NCI-H146 treated with DMSO at 0.1 percent for 48 hours (cell line): ENCODE data around the gene FAM120AOS.

Experiments
- DNase-seq: peaks from one replicate; lab custom pipeline; 2025; ENCODE audit not compliant: unreplicated experiment; lab: John Stamatoyannopoulos, UW

Gene FAM120AOS

DNA sequence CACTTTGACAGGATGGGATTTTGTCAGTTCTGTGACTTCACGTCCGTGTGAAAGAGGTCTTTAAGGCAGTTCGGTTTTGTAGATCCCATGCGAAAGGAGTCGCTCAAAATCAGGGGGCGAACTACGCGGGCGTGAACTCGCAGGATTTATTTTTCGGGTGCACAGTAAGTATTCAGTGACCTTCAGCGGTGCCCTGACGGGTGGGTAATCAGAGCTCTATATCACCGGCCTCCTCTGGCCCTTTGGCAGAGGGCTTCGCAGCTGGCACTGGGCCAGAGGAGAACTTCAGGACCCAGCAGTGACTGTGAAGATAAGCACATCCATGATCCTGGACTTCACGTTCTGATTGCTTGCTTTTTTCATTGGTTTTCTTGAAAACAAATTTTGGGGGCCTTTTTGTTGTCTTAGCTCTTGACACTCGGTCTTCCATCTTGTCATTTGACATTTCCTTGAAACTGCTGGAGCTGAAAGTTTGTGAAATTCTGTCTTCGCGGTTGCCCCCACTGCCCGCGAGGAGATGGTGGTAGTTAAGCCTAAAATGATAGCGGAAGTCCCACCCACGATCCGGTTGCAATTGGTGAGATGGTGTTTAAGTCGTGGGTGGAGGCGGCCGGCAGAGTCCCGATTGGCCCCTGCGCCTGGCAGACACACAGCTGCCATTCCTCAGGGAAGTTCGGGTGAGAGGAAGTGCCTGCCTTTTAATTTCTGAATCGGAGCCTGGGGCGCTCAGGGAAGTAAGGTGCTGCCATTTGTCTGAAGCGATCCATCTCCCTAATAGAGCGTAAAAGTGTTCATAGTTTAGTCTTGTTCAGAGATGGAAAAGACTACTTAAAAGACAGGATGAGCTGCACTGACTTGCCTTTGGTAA, at the start of gene FAM120AOS:
Gene FAM120AOS (minus strand): TSS at position 535 of the 868 bp plus-strand sequence. CDS start 872 bp downstream, outside the sequence.
- peak; percentile 83 for DNase-seq

DNA sequence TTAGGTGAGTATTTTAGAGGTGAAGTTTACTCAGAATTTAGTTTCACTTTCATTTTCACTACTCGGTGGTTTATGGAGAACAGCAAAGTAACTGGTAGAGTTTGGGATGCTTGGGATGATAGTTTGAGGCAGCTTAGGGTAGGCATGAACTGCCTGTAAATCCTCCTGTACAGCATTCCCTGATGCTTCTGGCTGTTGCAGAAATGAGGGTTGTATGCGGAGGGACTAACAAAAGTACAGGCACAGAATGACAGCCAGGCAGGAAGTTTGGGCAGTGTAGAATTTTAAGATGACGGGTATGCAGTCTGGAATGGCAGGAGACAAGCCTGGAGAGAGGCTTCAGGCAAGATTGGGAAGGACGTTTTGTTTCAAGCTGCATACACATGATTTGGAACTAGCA, 48.0 kb upstream of the FAM120AOS start:
- no peak for DNase-seq

DNA sequence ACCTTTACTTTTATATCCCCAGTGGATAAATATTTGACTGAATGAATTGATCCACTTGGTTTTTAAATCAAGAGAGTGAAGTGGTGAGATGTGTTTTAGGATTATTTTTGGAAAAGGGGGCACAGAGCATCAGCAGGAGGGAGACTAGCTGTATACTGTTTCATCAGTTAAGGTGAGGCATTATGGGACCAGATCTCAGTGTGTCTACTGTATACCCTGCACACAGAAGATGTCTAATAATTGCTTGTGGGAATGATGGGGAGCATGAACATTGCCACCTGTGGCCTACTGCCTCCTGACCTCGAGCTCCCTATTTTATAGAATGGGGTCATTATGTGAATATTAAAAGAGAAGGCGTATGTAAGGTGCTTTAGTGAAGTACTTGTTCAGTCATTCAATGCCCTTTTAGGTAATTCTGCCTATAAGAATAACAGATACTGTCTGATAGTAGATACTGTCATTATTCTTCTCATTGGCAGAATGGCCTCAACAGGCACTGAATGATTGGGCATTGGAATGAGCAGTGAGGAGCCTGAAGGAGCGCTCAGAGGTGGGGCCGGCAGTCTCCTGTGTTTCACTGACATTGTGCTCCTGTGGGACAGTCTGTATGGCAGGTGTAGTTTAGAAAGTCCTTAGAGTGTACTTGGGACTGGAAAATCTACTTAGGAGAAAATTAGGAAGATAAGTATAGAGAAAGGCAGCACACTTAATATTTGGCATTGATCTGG, 47.4 kb upstream of the FAM120AOS start:
- no peak for DNase-seq

DNA sequence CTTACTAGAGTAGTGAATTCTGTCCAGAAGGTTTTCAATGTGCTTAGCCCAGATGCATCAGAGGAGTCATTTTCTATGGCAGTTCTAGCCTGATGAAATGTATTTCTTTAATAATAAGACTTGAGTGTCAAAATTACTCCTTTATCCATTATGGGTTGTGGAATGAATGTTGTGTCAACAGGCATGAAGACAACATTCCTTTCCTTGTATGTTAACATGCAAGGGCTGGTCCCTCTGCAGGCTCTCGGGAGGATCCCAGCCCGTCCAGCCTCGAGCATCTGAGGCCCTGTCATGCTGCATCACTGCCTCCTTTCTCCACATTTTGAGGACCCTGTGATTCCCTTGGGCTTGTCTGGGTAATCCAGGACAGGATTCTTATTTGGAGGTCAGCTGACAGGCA, 42.9 kb upstream of the FAM120AOS start:
- DNase-seq = no peak

DNA sequence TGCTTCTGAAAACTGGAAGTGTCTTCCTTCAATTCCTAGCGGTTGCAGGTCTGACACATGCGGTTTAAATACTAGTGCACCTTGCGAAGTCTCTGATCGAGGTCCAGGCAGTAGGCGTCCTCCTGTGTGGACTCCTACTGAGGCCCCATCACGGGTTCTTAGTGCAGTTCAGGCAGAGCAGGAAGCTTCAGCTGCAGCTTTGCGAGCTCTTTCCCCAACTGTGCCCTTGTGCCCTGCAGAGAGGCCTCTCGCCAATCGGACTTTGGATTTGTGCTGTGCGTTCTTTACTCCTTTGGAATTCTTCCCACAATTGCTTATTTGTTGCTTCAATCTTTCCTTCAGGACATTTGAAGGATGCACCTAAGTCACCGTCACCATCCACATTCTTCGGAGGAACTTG, 40.6 kb upstream of the FAM120AOS start:
- DNase-seq = no peak

DNA sequence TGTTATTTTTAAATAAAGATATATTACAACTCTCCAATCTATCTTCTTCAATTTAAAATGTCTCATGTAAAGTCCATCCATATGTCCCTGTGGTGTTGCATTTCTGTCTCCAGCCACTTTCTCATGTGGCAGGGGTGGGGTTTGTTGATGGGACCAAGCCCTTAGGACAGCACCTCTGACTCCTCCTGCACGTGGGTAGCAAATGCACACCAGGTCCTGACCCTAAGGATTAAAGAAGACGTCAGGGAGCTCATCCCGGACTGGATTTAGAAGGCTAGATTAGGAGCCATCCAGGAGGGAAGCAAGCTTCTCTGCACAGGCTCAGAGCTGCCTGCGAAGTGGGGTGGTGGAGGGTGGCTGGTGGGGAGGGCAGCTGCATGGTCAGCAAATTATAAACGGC, 38.9 kb upstream of the FAM120AOS start:
- no peak for DNase-seq

DNA sequence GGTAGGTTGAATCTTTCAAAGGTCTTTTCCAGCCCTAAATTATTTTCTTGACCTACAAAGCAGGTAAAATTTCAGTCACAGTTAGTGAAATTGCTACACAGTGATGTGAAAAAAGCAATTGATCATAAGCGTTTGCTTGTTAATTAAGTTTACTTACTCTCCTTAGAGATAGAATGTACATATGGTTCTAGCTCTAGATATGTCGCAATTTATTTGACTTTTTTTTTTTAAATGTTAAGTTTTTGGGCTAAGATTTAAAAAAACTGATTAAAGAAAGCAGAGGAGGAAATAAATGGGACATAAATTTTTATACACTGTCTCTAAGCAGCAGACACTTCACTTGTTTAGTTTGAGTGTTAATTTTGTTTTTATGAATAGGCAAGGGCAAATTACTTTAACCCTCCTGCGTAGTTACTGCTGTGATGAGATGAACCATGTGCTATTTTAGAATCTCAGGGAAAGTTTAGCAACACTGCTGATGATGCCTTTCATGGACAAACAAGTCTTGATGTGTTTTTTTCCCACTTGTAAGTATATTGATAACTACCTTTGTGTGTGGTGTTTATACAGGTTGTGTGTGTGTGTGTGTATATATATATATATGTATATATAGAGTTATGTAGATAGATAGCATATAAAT, 38.3 kb upstream of the FAM120AOS start:
- no peak for DNase-seq

DNA sequence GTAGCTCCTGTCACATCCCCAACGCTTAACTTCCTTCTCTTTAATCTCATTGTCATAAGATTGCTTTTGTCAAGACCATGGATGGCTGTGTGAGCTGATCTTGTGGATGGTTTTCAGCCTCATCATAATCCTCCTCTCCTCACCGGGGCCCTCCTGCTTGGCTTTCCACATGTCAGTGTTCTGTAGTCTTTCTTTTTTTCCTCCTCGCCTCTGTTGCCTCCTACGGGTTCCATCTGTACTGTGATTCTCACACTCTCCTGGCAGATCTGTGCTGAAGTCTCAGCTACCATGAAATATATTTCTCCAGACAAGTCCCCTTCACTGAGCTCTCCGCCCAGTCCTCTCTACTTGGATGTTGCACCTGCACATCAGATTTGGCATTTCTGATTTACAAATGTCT, 34.9 kb upstream of the FAM120AOS start:
- no peak for DNase-seq

DNA sequence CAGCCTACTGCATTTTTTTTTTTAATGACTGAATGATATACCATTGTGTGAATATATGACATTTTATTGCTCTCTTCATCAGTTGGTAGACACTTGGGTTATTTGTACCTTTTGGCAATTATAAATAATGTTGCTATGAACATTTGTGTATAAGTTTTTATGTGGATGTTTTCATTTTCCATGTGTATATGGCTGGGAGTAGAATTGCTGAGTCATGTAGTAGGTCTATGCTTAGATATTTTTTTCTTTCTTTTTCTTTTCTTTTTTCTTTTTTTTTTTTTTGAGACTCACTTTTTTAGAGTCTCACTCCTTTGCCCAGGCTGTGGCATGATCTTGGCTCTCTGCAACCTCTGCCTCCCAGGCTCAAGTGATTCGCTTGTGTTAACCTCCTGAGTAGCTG, 32.9 kb upstream of the FAM120AOS start:
- no peak for DNase-seq

DNA sequence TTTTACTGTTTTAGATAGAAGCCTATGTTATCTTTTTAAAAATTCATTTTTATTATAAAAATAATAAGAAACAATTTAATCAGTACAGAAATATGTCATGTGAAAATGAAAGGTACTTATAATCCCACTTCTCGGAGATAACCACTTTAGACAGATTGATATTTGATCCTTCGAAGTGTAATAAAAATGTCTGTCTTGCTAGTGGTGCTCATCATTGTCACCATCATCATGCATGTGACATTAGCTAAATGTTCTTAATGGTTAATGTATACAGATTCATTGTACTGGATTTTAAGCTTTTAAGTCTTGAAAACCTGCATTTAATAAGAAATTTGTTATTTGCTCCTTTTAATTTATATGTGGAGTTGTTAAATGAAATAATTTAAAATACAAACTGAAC, 30.1 kb upstream of the FAM120AOS start:
- DNase-seq = no peak

DNA sequence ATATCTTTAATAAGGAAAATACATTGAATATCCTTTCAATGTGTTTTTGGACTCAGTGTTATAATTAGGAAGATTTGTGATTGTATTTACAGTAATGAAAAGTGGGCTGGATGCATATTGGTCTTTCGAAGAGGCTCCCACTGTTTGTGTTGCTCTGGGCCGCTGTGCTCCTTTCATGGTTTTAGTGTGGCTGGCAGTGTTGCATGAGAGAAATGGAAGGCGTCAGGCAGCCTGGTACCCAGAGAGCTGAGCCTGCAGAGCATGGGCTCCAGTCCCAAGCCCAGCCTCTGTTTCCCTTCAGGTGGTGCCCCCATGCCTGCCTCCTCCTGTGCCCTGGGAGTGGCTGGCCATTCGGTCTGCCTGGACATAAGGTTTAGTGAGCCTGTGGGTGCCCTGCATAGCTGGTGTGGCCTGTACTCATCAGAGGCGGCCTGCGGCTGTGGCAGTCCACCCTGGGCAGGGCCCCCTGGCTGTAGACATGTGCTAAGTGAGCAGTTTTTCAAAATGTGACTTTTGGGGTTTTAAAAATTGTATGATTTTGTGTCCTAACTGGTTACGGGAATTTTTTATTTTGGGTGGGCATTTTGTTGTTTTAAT, 27.4 kb upstream of the FAM120AOS start:
- DNase-seq = no peak

DNA sequence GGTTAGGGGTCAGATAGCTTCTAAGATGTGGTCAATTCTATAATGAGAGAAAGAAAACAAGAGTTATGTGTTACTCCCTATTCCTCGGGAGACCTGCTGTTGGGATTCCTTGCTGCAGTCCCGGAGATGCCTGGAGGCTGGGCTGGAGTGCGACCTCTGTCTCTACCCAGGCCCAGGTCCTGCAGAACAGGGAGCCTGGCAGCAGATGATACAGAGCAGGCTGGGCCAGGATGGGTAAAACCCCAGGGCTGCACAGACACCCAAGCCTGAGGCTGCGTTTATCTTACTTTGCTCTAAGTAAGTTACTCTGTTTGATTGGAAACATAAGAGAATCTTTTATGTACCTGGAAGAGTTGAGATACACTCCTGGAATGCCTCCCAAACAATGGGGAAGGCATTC, 26.9 kb upstream of the FAM120AOS start:
- no peak for DNase-seq

DNA sequence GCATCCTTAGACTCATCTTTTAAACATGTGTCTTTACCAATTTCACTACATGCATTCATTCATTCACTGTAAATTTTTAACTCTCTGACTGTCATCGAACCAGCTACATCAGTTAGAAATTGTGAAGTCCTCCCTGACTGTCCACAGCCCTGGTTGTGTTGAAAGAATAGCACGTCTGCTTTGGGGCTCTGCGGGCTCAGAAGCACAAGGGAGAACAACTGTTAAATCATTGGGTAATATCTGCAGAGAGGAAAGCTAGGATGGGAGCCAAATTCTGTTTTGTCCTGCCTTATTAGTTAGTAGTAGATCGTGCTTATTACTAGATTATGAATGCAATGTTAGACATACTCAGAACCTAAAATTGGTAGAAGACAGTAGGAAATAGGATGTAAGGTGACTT, 26.3 kb upstream of the FAM120AOS start:
- no peak for DNase-seq

DNA sequence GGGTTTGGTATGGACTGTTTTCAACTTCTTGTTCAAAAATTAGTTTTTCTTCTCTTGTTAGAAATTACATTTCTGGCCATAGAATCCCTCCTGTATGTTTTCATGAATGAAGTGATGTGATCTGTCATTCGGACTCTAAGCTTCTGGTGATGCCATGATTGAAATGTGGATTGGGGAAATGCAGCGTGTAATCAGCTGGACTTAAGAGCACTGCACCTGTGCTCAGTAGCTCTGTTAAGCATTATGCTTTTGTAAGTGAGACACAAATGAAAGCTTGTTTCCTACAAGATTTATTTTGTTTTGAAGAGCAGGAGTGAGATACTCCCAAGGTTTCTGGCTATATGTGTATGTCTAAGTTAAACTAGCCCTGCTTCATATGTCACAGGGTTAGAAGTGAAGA, 24.0 kb upstream of the FAM120AOS start:
- no peak for DNase-seq

DNA sequence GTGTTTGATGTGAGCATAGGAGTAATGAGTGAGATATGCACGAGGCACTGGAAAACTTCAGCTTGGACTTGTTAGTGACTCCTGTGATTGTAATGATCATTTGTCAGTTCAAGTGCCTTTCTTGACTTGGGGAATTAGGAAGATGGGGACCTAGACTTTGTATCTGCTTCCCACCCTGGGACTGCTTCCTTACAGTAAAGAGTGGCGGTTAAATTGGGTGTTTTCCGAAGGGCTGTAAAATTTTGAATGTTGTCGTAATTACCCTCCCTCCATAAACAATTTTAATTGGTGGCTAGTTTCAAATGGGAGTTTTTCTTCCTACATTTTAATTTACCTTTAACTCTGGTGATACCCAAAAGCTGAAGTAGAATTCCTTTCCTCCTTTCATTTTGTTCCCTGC, 23.5 kb upstream of the FAM120AOS start:
- no peak for DNase-seq

DNA sequence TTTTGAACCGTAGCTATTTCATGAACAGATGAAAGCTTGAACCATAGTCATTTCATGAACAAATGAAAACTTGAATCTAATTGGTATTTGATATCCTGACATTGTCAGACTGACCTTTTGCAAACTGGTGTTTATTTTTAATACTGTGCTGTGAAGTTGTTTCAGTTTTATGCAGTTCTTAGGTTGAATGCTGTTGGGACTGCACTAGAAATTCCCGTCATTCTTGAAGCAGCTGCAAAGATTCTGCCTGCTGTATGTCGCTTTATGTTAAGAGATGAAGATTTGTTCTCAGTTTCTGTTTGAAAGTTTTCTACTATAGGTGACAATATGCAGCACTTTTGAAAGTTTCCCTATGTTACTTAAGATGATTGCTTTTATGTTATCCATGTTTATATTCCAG, 22.5 kb upstream of the FAM120AOS start:
- DNase-seq = no peak

DNA sequence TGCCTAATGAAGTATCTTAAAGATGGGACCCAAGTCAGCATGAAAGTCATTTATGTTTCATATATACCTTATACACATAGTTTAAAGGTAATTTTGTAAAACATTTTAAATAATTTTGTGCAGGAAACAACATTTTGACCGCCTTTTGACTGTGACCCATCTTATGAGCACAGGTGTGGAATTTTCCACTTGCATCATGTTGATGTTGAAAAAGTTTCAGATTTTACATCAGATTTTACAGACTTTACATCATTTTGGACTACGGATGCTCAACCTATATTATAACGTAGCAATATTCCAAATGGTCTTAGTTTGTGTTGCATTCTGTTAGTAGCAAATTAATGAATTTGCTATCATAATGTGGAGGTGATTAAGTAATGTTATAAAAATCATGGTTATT, 21.7 kb upstream of the FAM120AOS start:
- DNase-seq = no peak

DNA sequence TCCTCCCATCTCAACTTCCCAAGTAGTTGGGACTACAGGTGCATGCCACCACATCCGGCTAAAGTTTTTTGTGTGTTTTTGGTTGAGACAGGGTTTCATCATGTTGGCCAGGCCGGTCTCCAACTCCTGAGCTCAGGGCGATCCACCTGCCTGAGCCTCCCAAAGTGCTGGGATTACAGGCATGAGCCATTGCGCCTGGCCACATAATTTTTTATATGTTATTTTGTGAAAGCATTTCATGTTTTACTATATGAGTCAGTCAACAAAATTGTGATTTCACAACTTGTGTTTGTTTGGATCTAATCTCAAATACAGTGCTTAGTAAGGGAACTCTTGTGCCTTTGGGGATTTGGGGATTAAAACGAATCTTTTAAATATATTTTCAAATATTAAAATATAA, 20.0 kb upstream of the FAM120AOS start:
- no peak for DNase-seq

DNA sequence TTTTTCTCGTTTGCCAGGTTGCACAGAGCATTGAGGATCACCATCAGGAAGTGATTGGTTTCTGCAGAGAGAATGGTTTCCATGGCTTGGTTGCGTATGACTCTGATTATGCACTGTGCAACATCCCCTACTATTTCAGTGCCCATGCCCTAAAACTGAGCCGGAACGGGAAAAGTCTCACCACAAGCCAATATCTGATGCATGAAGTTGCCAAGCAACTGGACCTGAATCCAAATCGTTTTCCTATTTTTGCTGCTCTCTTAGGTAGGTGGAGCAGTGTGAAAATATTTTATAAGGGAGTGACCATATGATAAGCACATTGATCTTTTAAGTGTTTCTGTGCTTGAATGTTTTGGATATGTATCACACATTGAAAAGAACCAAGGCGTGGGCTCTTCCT, 17.7 kb upstream of the FAM120AOS start:
- no peak for DNase-seq

DNA sequence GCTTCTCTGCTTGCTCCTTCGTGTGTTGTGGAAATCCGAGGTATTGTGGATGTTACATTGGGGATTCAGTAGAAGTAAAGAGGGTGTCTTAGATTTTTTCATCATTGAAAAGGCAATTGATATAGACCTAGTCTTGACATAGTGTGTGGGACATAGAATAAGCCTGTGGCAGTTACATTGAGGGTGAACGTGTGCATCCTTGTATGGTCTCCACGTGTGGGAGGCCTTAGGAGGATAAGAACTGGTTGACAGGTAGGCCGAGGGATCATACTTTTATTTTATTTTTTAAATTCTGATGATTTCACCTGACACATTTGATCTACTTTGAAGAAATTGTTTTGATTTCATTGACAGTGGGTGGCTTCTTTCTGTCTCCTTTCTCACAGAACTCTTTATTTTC, 17.0 kb upstream of the FAM120AOS start:
- no peak for DNase-seq

DNA sequence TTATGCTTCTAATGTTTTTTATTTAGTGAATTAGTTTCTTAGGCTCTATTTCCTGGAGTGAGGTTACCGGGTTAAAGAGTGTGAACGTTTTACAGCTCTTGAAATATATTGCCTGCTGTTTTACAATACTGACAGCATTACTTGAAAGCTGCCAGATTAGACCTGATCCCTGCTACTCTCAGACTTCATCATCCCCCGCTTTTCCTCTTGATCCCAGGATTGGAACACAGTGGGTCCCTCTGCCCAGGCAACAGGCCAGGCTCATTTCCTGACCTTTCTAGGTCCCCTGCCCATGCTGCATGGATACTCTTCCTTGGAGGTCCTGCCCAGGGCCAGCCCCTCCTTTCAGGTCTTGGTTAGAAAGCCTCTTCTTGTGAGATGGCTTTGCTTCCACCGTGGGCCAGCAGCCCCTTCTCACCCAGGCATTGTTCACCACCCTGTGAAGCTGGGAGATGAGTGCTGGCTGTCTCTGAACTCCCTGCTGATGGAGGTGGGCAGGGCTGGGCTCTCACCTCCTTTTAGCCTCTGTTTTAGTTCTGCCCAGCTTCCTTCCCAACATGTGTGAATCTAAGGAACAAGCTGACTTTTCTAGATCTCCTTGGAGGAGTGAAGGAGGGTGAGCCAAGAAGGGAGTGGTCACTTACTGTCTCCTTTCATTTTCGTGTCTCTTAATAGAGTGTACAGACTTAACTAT, 15.5 kb upstream of the FAM120AOS start:
- no peak for DNase-seq
